Mesodermal cell (in vitro differentiated cells): ENCODE results near the gene C11orf87.

ENCODE experiments used
- H3K27ac ChIP-seq: 2 replicates; pipeline ENCODE4 v1.7.0; 2013; ENCODE audit warnings: mild to moderate bottlenecking, low read depth, low read length, moderate library complexity; ENCODE audit not compliant: severe bottlenecking
- H3K36me3 ChIP-seq: 2 replicates; pipeline ENCODE4 v1.7.1; 2013; ENCODE audit warnings: mild to moderate bottlenecking, low read length, moderate library complexity; ENCODE audit not compliant: control insufficient read depth, insufficient read depth
- H3K4me1 ChIP-seq: one replicate; pipeline ENCODE4 v1.7.1; 2013; ENCODE audit warnings: mild to moderate bottlenecking, low read length; ENCODE audit not compliant: insufficient read depth, control insufficient read depth, poor library complexity, severe bottlenecking
- H3K4me3 ChIP-seq: 2 replicates; pipeline ENCODE4 v1.7.0; 2013; ENCODE audit warnings: low read length, control low read depth, mild to moderate bottlenecking; ENCODE audit not compliant: insufficient read depth, poor library complexity, severe bottlenecking; ENCODE audit errors: extremely low read depth
- H3K9me3 ChIP-seq: 2 replicates; pipeline ENCODE4 v1.7.1; 2013; ENCODE audit warnings: mild to moderate bottlenecking, low read length, moderate library complexity; ENCODE audit not compliant: control insufficient read depth
- WGBS, 2 experiments: methylation state at CpG; one replicate each; pipeline ENCODE4 v1.1.5; 2013; ENCODE audit warnings: missing lambda C conversion rate in 2 of 2; ENCODE audit not compliant: insufficient coverage in 2 of 2; 5-methylcytosine and 5-hydroxymethylcytosine counted together

C11orf87 gene

GRCh38 chr11:109443052-109443451 lies 21.1 kb downstream of the C11orf87 start:
- H3K4me1 ChIP-seq: no peaks in the 10 kb centered on the region
- H3K4me3 ChIP-seq: no peak overlapping the region
- H3K9me3 ChIP-seq: no peaks in the 10 kb centered on the region
- WGBS, 2 experiments: no CpG with 5 or more reads among the region's 1 CpG
- no peak overlapping the region for H3K27ac ChIP-seq
- no peaks in the 10 kb centered on the region for H3K36me3 ChIP-seq

- Histone ChIP-seq H3K27ac (no peak overlapping the region), H3K4me1 (no peaks in the 10 kb centered on the region), H3K36me3 (no peaks in the 10 kb centered on the region), H3K9me3 (no peaks in the 10 kb centered on the region), H3K4me3 (no peak overlapping the region)
- WGBS, 2 experiments: 60% methylated on average over 1 of the region's 2 CpGs; no CpG with 5 or more reads in 1 of the 2 experiments
These were observed 32.9 kb downstream of the C11orf87 start for GRCh38 chr11:109454857-109455256.
